ENCODE data around the gene TKFC. TPM values are rescaled to one million over a fixed set of nuclear protein-coding genes. Genes with fewer than 3 reads are reported as not detected.

TKFC gene
- total and polyA plus RNA-seq, 9 of the 15 experiments (the other 6 are each of a cell fraction or from before 2014, with no cell fraction given): 2.0 to 61.7 (median 28.5) TPM

GRCh38 chr11:61333550-61334433 is 764 bp downstream of the TKFC start (continued):
- TF ChIP-seq, protein P1, sequence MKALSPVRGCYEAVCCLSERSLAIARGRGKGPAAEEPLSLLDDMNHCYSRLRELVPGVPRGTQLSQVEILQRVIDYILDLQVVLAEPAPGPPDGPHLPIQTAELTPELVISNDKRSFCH (CRISPR knock-in tag; IDR thresholded peaks at IDR 0.05): no peak
- TF ChIP-seq, protein P1 (tag; IDR thresholded peaks at IDR 0.05): no peak; the same call in 1 of the 2 replicates
- TF ChIP-seq, protein P2, sequence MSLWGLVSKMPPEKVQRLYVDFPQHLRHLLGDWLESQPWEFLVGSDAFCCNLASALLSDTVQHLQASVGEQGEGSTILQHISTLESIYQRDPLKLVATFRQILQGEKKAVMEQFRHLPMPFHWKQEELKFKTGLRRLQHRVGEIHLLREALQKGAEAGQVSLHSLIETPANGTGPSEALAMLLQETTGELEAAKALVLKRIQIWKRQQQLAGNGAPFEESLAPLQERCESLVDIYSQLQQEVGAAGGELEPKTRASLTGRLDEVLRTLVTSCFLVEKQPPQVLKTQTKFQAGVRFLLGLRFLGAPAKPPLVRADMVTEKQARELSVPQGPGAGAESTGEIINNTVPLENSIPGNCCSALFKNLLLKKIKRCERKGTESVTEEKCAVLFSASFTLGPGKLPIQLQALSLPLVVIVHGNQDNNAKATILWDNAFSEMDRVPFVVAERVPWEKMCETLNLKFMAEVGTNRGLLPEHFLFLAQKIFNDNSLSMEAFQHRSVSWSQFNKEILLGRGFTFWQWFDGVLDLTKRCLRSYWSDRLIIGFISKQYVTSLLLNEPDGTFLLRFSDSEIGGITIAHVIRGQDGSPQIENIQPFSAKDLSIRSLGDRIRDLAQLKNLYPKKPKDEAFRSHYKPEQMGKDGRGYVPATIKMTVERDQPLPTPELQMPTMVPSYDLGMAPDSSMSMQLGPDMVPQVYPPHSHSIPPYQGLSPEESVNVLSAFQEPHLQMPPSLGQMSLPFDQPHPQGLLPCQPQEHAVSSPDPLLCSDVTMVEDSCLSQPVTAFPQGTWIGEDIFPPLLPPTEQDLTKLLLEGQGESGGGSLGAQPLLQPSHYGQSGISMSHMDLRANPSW (CRISPR knock-in tag; IDR thresholded peaks at IDR 0.05): 0 out of 2 replicates have a peak, but pooled peaks have one; percentile 51
- TF ChIP-seq PYGO2 (tag; IDR thresholded peaks at IDR 0.05) (no peak), CREB1 (IDR thresholded peaks at IDR 0.05) (no peak), CREB1 (CRISPR knock-in tag; IDR thresholded peaks at IDR 0.05) (no peak; the same call in 1 of the 2 replicates), TBP (optimal IDR thresholded peaks at IDR 0.05; ENCODE audit: low read depth, low read length) (peak; percentile 10), ARHGAP35 (IDR thresholded peaks at IDR 0.05; ENCODE audit: partially characterized antibody) (no peak), NR2F6 (CRISPR knock-in tag; IDR thresholded peaks at IDR 0.05) (no peak), EP300 (IDR thresholded peaks at IDR 0.05; ENCODE audit: low read length) (no peak), ZNF511 (CRISPR knock-in tag; IDR thresholded peaks at IDR 0.05) (0 out of 2 replicates have a peak, but pooled peaks have one; percentile 43), ZNF354B (CRISPR knock-in tag; IDR thresholded peaks at IDR 0.05) (no peak), LARP7 (IDR thresholded peaks at IDR 0.05) (0 out of 2 replicates have a peak, but pooled peaks have one; percentile 1), EGR1 (conservative IDR thresholded peaks at IDR 0.05) (no peak), NONO (IDR thresholded peaks at IDR 0.05; ENCODE audit: low read depth in 2 of 2, low read length in 1 of 2) (no peak), ZNF274 (IDR thresholded peaks at IDR 0.05; ENCODE audit: borderline replicate concordance, low read depth, low read length) (no peak), ZNF165 (CRISPR knock-in tag; IDR thresholded peaks at IDR 0.05; ENCODE audit: borderline replicate concordance) (no peak), ZKSCAN8 (CRISPR knock-in tag; IDR thresholded peaks at IDR 0.05) (no peak), NR2C2 (CRISPR knock-in tag; IDR thresholded peaks at IDR 0.05) (no peak), NR2C2 (tag; IDR thresholded peaks at IDR 0.05) (no peak)
- TF ChIP-seq, protein P3, sequence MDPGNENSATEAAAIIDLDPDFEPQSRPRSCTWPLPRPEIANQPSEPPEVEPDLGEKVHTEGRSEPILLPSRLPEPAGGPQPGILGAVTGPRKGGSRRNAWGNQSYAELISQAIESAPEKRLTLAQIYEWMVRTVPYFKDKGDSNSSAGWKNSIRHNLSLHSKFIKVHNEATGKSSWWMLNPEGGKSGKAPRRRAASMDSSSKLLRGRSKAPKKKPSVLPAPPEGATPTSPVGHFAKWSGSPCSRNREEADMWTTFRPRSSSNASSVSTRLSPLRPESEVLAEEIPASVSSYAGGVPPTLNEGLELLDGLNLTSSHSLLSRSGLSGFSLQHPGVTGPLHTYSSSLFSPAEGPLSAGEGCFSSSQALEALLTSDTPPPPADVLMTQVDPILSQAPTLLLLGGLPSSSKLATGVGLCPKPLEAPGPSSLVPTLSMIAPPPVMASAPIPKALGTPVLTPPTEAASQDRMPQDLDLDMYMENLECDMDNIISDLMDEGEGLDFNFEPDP (CRISPR knock-in tag; IDR thresholded peaks at IDR 0.05): no peak
- TF ChIP-seq, protein P4, sequence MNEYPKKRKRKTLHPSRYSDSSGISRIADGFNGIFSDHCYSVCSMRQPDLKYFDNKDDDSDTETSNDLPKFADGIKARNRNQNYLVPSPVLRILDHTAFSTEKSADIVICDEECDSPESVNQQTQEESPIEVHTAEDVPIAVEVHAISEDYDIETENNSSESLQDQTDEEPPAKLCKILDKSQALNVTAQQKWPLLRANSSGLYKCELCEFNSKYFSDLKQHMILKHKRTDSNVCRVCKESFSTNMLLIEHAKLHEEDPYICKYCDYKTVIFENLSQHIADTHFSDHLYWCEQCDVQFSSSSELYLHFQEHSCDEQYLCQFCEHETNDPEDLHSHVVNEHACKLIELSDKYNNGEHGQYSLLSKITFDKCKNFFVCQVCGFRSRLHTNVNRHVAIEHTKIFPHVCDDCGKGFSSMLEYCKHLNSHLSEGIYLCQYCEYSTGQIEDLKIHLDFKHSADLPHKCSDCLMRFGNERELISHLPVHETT (CRISPR knock-in tag; conservative IDR thresholded peaks at IDR 0.05 in 1 of 2, IDR thresholded peaks at IDR 0.05 in 1 of 2): peak in 1 of 2 experiments; percentile 5; a peak in 1 of 4 replicates

Measured in K562 (cell line).